ENCODE data around the gene SCYGR1. TPM values are rescaled to one million over a fixed set of nuclear protein-coding genes. Genes with fewer than 3 reads are reported as not detected.

The SCYGR1 gene
- total RNA-seq, 1 experiment from 2014 or later: not detected

GRCh38 chr2:227339098-227339599, 48.6 kb downstream of the SCYGR1 start:
- Histone ChIP-seq H3K27me3 (ENCODE audit: control insufficient read depth, insufficient read depth, low read length) (no peaks in the 10 kb centered on the region), H3K36me3 (ENCODE audit: control insufficient read depth, insufficient read depth, low read length) (peaks cover 12% of the 10 kb centered on the region), H3K27ac (ENCODE audit: low read length) (no peak overlapping the region), H3K4me1 (ENCODE audit: control insufficient read depth, insufficient read depth, low read length) (no peaks in the 10 kb centered on the region), H3K9me3 (ENCODE audit: control insufficient read depth, insufficient read depth, low read depth, low read length) (no peaks in the 10 kb centered on the region), H3K4me3 (ENCODE audit: low read depth in 2 of 2, low read length in 2 of 2) (no peak overlapping the region)
- POLR2A ChIA-PET: interaction anchor here (0.7 kb wide), 1 partner anchor 538 kb away, joined by 6 read pairs; no protein-coding TSS in a partner anchor
- ATAC-seq (no peak), DNase-seq (ENCODE audit: low read depth, low spot score) (no peak)
- intact Hi-C loops (cut with micrococcal nuclease; ENCODE audit: unreplicated experiment): no loop called here
- CTCF ChIA-PET: interaction anchor here (0.7 kb wide), 1 partner anchor 1839 kb away, joined by 3 read pairs; no protein-coding TSS in a partner anchor
- no peak for TF ChIP-seq SIN3A (IDR thresholded peaks at IDR 0.05; ENCODE audit: borderline replicate concordance, insufficient read depth, low read depth, low read length)
- TF ChIP-seq REST (IDR thresholded peaks at IDR 0.05; ENCODE audit: insufficient read depth in 1 of 2, low read depth in 2 of 2, low read length in 1 of 2): no peak
- no peak for TF ChIP-seq CTCF (IDR thresholded peaks at IDR 0.05)
- TF ChIP-seq POLR2AphosphoS5 (IDR thresholded peaks at IDR 0.05; ENCODE audit: low read depth, low read length): no peak
- TF ChIP-seq TCF7L2 (IDR thresholded peaks at IDR 0.05; ENCODE audit: low read depth, low read length): no peak
- in situ Hi-C loops (cut with HindIII; ENCODE audit: low pct_unique_long_range_greater_than_20kb, low sequenced_read_pairs): no loop called here
- no TSS peak for BruUV-seq (replicated peaks)

Other genes starting within 250 kb of the SCYGR1 start
- 0.13 TPM for gene COL4A4, start 223.7 kb downstream of the SCYGR1 start, total RNA-seq (2021; ENCODE audit: unreplicated experiment)
- gene COL4A3, start 223.3 kb downstream of the SCYGR1 start, total RNA-seq (2021; ENCODE audit: unreplicated experiment): 0.18 TPM
- gene MFF, start 62.7 kb downstream of the SCYGR1 start, total RNA-seq (2021; ENCODE audit: unreplicated experiment): 60.6 TPM
- gene TM4SF20, start 8.6 kb downstream of the SCYGR1 start, total RNA-seq (2021; ENCODE audit: unreplicated experiment): not detected
- 98.5 TPM for gene AGFG1, start 84.2 kb upstream of the SCYGR1 start, total RNA-seq (2021; ENCODE audit: unreplicated experiment)
- not detected for gene SCYGR2, start 210.9 kb upstream of the SCYGR1 start, total RNA-seq (2021; ENCODE audit: unreplicated experiment)
- gene SCYGR3, start 226.9 kb upstream of the SCYGR1 start, total RNA-seq (2021; ENCODE audit: unreplicated experiment): not detected
- gene SCYGR4, start 229.5 kb upstream of the SCYGR1 start, total RNA-seq (2021; ENCODE audit: unreplicated experiment): not detected